DOHH2 (cell line): ENCODE measurements around the gene CACYBP.

Source experiments
- H3F3A ChIP-seq: fragments of 200-600 bp; sonication (generic), shearing (Covaris generic); 2 replicates; pipeline ENCODE4 v1.6.0; 2016; ENCODE audit warnings: antibody characterized with exemption, mild to moderate bottlenecking; ENCODE audit not compliant: control insufficient read depth, insufficient read depth
- H3K27ac ChIP-seq: fragments of 200-600 bp; sonication (generic); 2 replicates; pipeline ENCODE4 v1.5.1; 2014; ENCODE audit warnings: low read depth, mild to moderate bottlenecking, low read length, moderate library complexity
- H3K27me3 ChIP-seq: fragments of 200-600 bp; sonication (generic); 2 replicates; pipeline ENCODE4 v1.6.1; 2014; ENCODE audit warnings: mild to moderate bottlenecking, low read length, mixed read lengths; ENCODE audit not compliant: control insufficient read depth
- H3K36me3 ChIP-seq: fragments of 200-600 bp; sonication (generic); 2 replicates; pipeline ENCODE4 v1.6.1; 2014; ENCODE audit warnings: mild to moderate bottlenecking, low read length, moderate library complexity, mixed read lengths; ENCODE audit not compliant: control insufficient read depth
- H3K4me1 ChIP-seq: fragments of 200-600 bp; sonication (generic); 2 replicates; pipeline ENCODE4 v1.6.1; 2014; ENCODE audit warnings: mild to moderate bottlenecking, low read length, mixed read lengths; ENCODE audit not compliant: control insufficient read depth
- H3K4me2 ChIP-seq: fragments of 200-600 bp; sonication (generic); 2 replicates; pipeline ENCODE4 v1.6.0; 2014; ENCODE audit warnings: mild to moderate bottlenecking, low read length, moderate library complexity
- H3K4me3 ChIP-seq: fragments of 200-600 bp; sonication (generic); 2 replicates; pipeline ENCODE4 v1.5.1; 2014; ENCODE audit warnings: mild to moderate bottlenecking, low read length, mixed read lengths
- H3K79me2 ChIP-seq: fragments of 200-600 bp; sonication (generic); 2 replicates; pipeline ENCODE4 v1.6.1; 2014; ENCODE audit warnings: mild to moderate bottlenecking, low read length, mixed read lengths; ENCODE audit not compliant: control insufficient read depth
- H3K9me2 ChIP-seq: fragments of 200-600 bp; sonication (generic); replicated peaks from 2 replicates; pipeline ENCODE4 v1.6.1; 2014; ENCODE audit warnings: mild to moderate bottlenecking, low read length, mixed read lengths; ENCODE audit not compliant: control insufficient read depth
- H3K9me3 ChIP-seq: fragments of 200-600 bp; sonication (generic); 2 replicates; pipeline ENCODE4 v1.6.1; 2014; ENCODE audit warnings: antibody characterized with exemption, low read length, mixed read lengths; ENCODE audit not compliant: control insufficient read depth, insufficient read depth
- H4K20me1 ChIP-seq: fragments of 200-600 bp; sonication (generic); 2 replicates; pipeline ENCODE4 v1.6.0; 2014; ENCODE audit warnings: low read depth, mild to moderate bottlenecking, antibody characterized with exemption, low read length, moderate library complexity; ENCODE audit not compliant: control insufficient read depth, insufficient read depth
- CTCF ChIP-seq: fragments of 200-600 bp; sonication (generic); IDR thresholded peaks from one replicate; pipeline ENCODE4 v1.5.1; 2014; ENCODE audit warnings: antibody characterized with exemption, mild to moderate bottlenecking, low read depth, low read length; ENCODE audit not compliant: poor library complexity, severe bottlenecking
- EZH2phosphoT487 ChIP-seq: fragments of 200-600 bp; sonication (generic); IDR thresholded peaks from 2 replicates; pipeline ENCODE4 v1.6.1; 2017; ENCODE audit warnings: borderline replicate concordance, mild to moderate bottlenecking, antibody characterized with exemption, low read length, moderate library complexity, mixed read lengths

Gene CACYBP

DNA sequence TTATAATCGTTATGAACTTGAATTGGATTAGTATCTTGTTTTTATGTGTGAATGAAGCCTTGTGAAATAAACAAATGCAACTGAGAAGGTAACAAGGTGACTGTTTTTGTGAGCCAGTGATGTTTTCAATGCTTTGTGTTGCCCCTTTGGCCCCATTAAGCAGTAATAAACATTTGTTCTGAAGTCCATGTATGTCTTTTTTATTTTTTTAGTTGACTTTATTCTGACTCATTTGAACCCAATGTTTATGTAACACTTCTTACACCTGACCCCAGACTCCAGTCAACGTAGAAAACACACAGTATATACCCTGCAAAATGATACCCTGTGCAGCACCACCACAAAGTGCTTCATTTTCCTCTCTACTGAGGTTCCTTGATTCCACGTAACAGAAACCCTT is 4.6 kb upstream of the CACYBP start:
- Histone ChIP-seq H3K9me2 (no peaks in the 10 kb centered on the region), H3K9me3 (no peaks in the 10 kb centered on the region), H3K36me3 (peaks cover 66% of the 10 kb centered on the region), H3F3A (peaks cover 20% of the 10 kb centered on the region), H3K27me3 (no peaks in the 10 kb centered on the region), H3K4me2 (no peak overlapping the region), H3K79me2 (peaks cover 37% of the 10 kb centered on the region), H3K27ac (no peak overlapping the region), H4K20me1 (no peaks in the 10 kb centered on the region), H3K4me3 (no peak overlapping the region), H3K4me1 (peaks cover 25% of the 10 kb centered on the region)
- TF ChIP-seq EZH2phosphoT487 (no peak), CTCF (no peak)

DNA sequence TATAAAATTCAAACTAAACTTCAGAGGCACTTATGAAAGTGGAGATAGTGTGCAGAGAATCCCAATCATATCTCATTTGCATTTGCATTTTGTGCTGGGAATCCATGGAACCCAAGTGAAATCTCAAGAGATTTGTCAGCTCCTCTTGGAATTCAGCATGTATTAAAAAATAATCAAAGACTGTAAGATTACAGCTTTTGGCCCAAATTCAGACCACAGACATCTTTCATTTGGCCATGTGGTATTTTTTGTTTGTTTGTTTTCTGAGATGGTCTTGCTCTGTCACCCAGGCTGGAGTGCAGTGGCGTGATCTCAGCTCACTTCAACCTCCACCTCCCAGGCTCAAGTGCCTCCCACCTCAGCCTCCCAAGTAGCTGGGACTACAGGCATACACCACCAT is 3.8 kb upstream of the CACYBP start:
- H4K20me1 ChIP-seq, result no peaks in the 10 kb centered on the region
- peaks cover 22% of the 10 kb centered on the region for H3K4me1 ChIP-seq
- H3K27me3 ChIP-seq, result no peaks in the 10 kb centered on the region
- TF ChIP-seq CTCF (no peak), EZH2phosphoT487 (no peak)
- H3K36me3 ChIP-seq, result peaks cover 67% of the 10 kb centered on the region
- no peak overlapping the region for H3K4me2 ChIP-seq
- peaks cover 18% of the 10 kb centered on the region for H3F3A ChIP-seq
- no peaks in the 10 kb centered on the region for H3K9me3 ChIP-seq
- H3K27ac ChIP-seq, result no peak overlapping the region
- no peak overlapping the region for H3K4me3 ChIP-seq
- no peaks in the 10 kb centered on the region for H3K9me2 ChIP-seq
- H3K79me2 ChIP-seq, result peaks cover 45% of the 10 kb centered on the region

DNA sequence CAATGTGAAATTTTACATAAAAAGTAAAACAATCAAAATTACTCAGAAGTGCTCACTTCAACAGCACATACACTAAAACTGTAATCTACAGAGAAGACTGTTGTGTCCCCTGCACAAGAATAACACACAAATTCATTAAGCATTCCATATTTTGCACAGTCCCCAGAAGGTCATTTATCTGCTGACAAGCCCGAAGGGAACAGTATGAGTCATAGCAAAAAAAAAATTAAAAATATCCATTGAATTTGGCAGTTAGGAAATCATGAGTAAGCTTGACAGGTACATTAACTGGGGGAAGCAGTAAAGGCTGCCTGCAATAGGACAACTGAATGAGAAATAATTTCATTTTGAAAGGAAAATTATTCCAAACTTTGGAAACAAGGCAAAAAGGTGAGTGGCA is 3.3 kb upstream of the CACYBP start:
- Histone ChIP-seq H3K4me2 (no peak overlapping the region), H3F3A (peaks cover 15% of the 10 kb centered on the region), H3K79me2 (peaks cover 50% of the 10 kb centered on the region), H4K20me1 (peaks cover 4% of the 10 kb centered on the region; the same call in 1 of the 2 replicates), H3K27me3 (no peaks in the 10 kb centered on the region), H3K9me2 (no peaks in the 10 kb centered on the region), H3K9me3 (no peaks in the 10 kb centered on the region), H3K4me3 (no peak overlapping the region), H3K4me1 (peaks cover 28% of the 10 kb centered on the region), H3K36me3 (peaks cover 67% of the 10 kb centered on the region), H3K27ac (no peak overlapping the region)
- TF ChIP-seq CTCF (no peak), EZH2phosphoT487 (no peak)
